Measurements from ENCODE around the gene PRRC2C.

GRCh38 chr1:171583591-171584201 is 98.4 kb downstream of the PRRC2C start:
- no peak for TF ChIP-seq CTCF (conservative IDR thresholded peaks at IDR 0.05)
- TF ChIP-seq EZH2 (IDR thresholded peaks at IDR 0.05; ENCODE audit: low read depth) = no peak

Measured in PC-9 (cell line).